RWPE2 (cell line): ENCODE results near the gene UNC5CL.

Experiments
- ATAC-seq: fragments of 200-7000 bp; cut with Tn5 transposase; 3 replicates; pipeline ENCODE4 v1.9.1; 2021; ENCODE audit warnings: low read depth
- DNase-seq: peaks from one replicate; pipeline ENCODE4 v3.0.0-alpha.2; 2020; ENCODE audit warnings: low spot score
- H3K27ac ChIP-seq: fragments of 450-650 bp; 2 replicates; pipeline ENCODE4 v1.5.1; 2017; ENCODE audit warnings: mild to moderate bottlenecking; ENCODE audit not compliant: poor library complexity, severe bottlenecking
- H3K27me3 ChIP-seq: fragments of 250-450 bp; sonication (Bioruptor Pico); 2 replicates; pipeline ENCODE4 v1.5.1; 2021; ENCODE audit warnings: mild to moderate bottlenecking, moderate library complexity; ENCODE audit not compliant: insufficient read depth, poor library complexity, severe bottlenecking
- H3K36me3 ChIP-seq: fragments of 250-450 bp; sonication (Bioruptor Pico); 2 replicates; pipeline ENCODE4 v1.5.1; 2020; ENCODE audit warnings: low read depth, mild to moderate bottlenecking, moderate library complexity
- H3K4me1 ChIP-seq: fragments of 250-450 bp; sonication (Bioruptor Pico); 2 replicates; pipeline ENCODE4 v1.5.1; 2021; ENCODE audit warnings: mild to moderate bottlenecking, moderate library complexity; ENCODE audit not compliant: insufficient read depth, poor library complexity, severe bottlenecking
- H3K4me3 ChIP-seq: fragments of 250-450 bp; sonication (Bioruptor Pico); 2 replicates; pipeline ENCODE4 v1.5.1; 2021; ENCODE audit warnings: mild to moderate bottlenecking, moderate library complexity; ENCODE audit not compliant: severe bottlenecking
- H3K9me3 ChIP-seq: fragments of 250-450 bp; sonication (Bioruptor Pico); 2 replicates; pipeline ENCODE4 v1.5.1; 2021; ENCODE audit warnings: mild to moderate bottlenecking, moderate library complexity; ENCODE audit not compliant: severe bottlenecking
- CTCF ChIP-seq: fragments of 450-650 bp; IDR thresholded peaks from one replicate; pipeline ENCODE4 v1.5.1; 2017; ENCODE audit warnings: mild to moderate bottlenecking, moderate library complexity; ENCODE audit not compliant: poor library complexity, severe bottlenecking

The UNC5CL gene

GRCh38 chr6:41071923-41072835 lies 33.2 kb upstream of the UNC5CL start, which contains the start of gene OARD1:
Gene OARD1, minus strand, starts transcription at chr6:41072356. Its CDS starts 722 bp downstream, at chr6:41071634.
- TF ChIP-seq CTCF = no peak
- ATAC-seq (peak; percentile 79), DNase-seq (peak; percentile 99)
- H3K4me1 ChIP-seq = no peaks in the 10 kb centered on the region
- peak within 1 kb of the TSS; percentile 94 for H3K27ac ChIP-seq
- no peaks in the 10 kb centered on the region for H3K9me3 ChIP-seq
- H3K4me3 ChIP-seq = peak within 1 kb of the TSS; percentile 81
- H3K27me3 ChIP-seq = no peaks in the 10 kb centered on the region
- peaks cover 18% of the 10 kb centered on the region for H3K36me3 ChIP-seq

- Histone ChIP-seq H3K27ac (peak overlapping the region; percentile 94), H3K4me3 (peak overlapping the region; percentile 81), H3K36me3 (peaks cover 25% of the 10 kb centered on the region), H3K27me3 (no peaks in the 10 kb centered on the region), H3K4me1 (no peaks in the 10 kb centered on the region), H3K9me3 (no peaks in the 10 kb centered on the region)
- TF ChIP-seq CTCF = no peak
- DNase-seq (no peak), ATAC-seq (no peak)
Measured at GRCh38 chr6:41071501-41071922, 32.5 kb upstream of the UNC5CL start.

- ATAC-seq (no peak), DNase-seq (no peak)
- Histone ChIP-seq H3K4me1 (no peaks in the 10 kb centered on the region), H3K4me3 (no peak overlapping the region), H3K27ac (no peak overlapping the region), H3K9me3 (no peaks in the 10 kb centered on the region), H3K36me3 (peaks cover 51% of the 10 kb centered on the region), H3K27me3 (no peaks in the 10 kb centered on the region)
- peak; percentile 89 for TF ChIP-seq CTCF
Measured at GRCh38 chr6:41066867-41067304, 27.9 kb upstream of the UNC5CL start.

GRCh38 chr6:41065550-41066026 lies 26.6 kb upstream of the UNC5CL start:
- Histone ChIP-seq H3K4me1 (no peaks in the 10 kb centered on the region), H3K4me3 (no peak overlapping the region), H3K9me3 (no peaks in the 10 kb centered on the region), H3K27me3 (no peaks in the 10 kb centered on the region), H3K36me3 (peaks cover 50% of the 10 kb centered on the region), H3K27ac (no peak overlapping the region)
- no peak for TF ChIP-seq CTCF
- DNase-seq (no peak), ATAC-seq (no peak)

- no peaks in the 10 kb centered on the region for H3K4me1 ChIP-seq
- H3K27me3 ChIP-seq = no peaks in the 10 kb centered on the region
- no peak overlapping the region for H3K27ac ChIP-seq
- H3K36me3 ChIP-seq = peaks cover 43% of the 10 kb centered on the region
- H3K9me3 ChIP-seq = no peaks in the 10 kb centered on the region
- DNase-seq (no peak), ATAC-seq (no peak)
- TF ChIP-seq CTCF = no peak
- no peak overlapping the region for H3K4me3 ChIP-seq
Measured at GRCh38 chr6:41064841-41065240, 25.8 kb upstream of the UNC5CL start.
